ENCODE data around the gene ATP5MC2.
"Not testable (repeated sequence)": the region's sequence is repeated elsewhere in the genome, so short reads cannot be mapped to it uniquely, and the experiment has no call there.

Gene ATP5MC2

GRCh38 chr12:53675701-53676607, at the start of gene ATP5MC2:
Gene ATP5MC2, minus strand, starts transcription at chr12:53676083. Its CDS starts 3,469 bp downstream, at chr12:53672614.
- DNase-seq: peak; percentile 87

GRCh38 chr12:53722450-53723041, 46.7 kb upstream of the ATP5MC2 start:
- no peak for DNase-seq

GRCh38 chr12:53720946-53721345, 45.1 kb upstream of the ATP5MC2 start:
- DNase-seq: no peak

- no peak for DNase-seq
These were observed 43.8 kb upstream of the ATP5MC2 start for GRCh38 chr12:53719649-53720048.

- DNase-seq: not testable (repeated sequence)
These were observed 42.7 kb upstream of the ATP5MC2 start for GRCh38 chr12:53718567-53718966.

- no peak for DNase-seq
These were observed 41.4 kb upstream of the ATP5MC2 start for GRCh38 chr12:53717319-53717718.

DNA sequence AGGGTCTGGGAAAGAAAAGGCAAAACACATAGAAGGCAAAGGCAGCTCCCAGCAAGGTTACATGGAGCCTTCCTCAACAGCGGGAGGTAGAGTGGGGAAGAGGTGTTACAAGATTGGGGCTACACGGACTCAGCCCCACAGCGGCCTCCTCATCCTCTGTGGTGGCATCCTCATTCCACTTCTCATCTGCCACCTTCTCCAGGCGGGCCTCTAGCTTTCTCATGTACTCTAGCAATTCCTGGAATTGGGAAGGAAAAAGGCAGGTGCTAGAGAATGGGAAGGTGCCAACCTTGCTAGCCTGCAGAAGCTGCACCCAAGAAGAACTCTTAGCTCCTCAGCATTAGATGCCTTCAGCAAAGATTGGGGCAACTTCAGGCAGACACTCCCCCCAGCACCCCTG, 38.1 kb upstream of the ATP5MC2 start:
- no peak for DNase-seq

DNA sequence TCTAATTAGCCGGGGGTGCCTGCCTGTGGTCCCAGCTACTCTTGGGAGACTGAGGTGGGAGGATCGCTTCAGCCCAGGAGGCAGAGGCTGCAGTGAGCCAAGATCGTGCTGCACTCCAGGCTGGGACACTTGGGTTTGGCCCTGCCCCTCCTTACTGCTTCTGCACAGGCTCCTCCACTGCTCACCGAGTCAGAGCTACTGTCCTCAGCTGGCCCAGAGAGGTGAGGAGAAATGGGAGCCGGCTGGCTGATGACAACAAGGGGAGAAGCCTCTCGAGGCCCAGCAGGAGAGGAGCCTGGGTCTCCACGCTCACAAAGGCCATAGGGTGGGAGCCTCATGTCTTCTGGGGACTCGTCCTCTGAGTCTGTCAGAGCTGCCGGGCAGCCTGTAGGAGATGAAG, 37.6 kb upstream of the ATP5MC2 start:
- no peak for DNase-seq

DNA sequence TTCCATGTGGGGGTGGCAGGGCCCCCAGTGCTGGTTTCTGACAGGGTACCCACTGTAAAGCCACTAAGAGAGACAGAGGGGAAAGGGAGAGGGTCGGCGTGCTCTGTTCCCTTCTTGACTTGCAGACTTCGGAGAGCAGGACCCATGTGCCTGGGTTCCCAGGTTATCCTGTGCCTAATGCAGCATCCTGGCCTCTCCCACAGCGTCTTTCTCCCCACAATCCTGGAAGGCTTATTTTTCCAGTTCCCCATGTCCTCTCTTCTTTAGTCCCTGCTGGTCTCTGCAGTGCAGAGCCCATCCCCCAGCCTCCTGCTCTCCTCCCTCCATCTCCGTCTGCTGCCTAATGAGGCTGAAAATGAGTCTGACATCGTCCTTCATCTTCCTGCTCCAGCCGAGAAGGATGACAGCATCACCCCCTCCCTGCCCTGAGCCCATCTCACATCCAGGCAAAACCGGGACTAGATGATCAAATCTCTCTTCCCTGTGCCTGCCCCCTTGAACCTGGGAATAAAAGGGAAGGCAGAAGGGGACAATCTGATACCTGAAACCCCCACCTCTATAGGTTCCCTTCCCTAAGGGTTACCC, 36.3 kb upstream of the ATP5MC2 start:
- DNase-seq: no peak

DNA sequence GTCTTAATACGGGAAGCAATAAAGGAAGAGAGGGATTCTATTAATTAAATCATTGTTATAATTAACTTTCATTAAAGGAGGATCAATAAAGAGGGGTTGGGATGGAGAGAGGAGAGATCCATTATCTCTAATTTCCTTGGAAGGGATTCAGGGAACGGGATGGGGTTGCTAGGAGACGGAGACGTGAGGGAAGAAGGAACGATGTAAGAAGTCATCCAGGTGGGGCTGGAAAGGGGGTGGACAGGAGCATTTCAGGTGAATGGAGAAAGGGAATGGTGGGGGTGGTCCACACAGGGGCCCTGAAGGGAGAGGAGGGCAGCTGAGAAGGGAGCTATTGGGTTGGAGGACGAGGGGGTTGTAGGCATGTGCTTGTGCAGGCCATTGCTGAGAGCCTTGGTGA, 34.2 kb upstream of the ATP5MC2 start:
- DNase-seq: no peak

- DNase-seq: no peak
These were observed 33.8 kb upstream of the ATP5MC2 start for GRCh38 chr12:53709671-53710070.

DNA sequence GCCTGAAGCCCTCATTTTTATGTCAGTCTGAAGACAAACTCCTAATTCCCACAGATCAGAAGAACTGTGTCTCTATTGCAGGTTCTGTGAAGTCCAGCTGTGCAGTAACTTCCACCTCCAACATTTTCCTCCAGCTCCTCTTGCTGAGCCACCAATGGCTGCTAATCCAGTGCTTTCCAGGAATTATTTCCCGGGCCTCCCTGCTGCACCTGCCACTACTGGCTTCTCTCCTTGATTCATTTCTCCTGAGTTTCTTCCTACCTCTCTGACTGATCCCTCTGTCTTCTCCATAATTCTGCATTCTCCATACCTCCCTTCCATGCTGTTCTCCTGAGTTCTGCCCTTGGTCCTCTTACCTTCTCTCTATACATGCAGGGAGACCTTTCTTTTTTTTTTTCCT, 30.2 kb upstream of the ATP5MC2 start:
- no peak for DNase-seq

DNA sequence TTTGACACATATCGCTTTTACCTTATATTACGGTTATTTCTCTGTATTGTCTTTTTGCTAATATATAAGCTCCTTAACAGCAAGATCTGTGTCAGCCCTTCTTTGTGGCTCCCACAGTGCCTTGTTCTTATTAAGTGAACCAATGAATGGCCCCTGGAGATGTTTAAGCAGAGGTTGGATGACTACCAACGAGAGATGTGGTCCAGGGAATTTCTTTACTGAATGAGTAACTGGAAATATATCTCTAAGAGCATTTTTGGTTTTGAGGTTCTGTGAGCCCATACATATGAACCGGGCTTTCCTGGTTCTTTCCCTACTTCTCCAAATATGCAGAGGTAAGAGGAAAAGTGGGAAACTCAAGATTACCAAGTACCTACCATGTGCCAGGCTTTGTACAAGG, 27.9 kb upstream of the ATP5MC2 start:
- DNase-seq: no peak

GRCh38 chr12:53701518-53702264, 25.8 kb upstream of the ATP5MC2 start:
- DNase-seq: peak; percentile 39

GRCh38 chr12:53700567-53700966, 24.7 kb upstream of the ATP5MC2 start:
- peak; percentile 43 for DNase-seq

DNA sequence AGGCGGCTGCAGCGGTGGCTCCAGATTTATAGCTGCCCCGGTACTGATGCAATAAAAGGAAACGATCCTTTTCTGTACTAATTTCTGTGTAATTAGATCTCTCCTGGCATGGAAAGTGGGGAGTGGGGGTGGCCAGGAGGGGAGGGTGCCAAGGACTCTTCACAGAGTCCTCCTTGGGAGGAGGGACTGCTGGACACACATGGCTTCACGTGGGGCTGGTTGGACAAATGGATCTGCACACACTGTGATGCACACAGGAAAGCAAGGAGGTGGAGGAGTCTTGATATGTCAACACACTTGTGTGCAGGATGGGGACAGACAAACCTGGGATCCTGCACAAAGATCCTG, 23.8 kb upstream of the ATP5MC2 start:
- DNase-seq: no peak

DNA sequence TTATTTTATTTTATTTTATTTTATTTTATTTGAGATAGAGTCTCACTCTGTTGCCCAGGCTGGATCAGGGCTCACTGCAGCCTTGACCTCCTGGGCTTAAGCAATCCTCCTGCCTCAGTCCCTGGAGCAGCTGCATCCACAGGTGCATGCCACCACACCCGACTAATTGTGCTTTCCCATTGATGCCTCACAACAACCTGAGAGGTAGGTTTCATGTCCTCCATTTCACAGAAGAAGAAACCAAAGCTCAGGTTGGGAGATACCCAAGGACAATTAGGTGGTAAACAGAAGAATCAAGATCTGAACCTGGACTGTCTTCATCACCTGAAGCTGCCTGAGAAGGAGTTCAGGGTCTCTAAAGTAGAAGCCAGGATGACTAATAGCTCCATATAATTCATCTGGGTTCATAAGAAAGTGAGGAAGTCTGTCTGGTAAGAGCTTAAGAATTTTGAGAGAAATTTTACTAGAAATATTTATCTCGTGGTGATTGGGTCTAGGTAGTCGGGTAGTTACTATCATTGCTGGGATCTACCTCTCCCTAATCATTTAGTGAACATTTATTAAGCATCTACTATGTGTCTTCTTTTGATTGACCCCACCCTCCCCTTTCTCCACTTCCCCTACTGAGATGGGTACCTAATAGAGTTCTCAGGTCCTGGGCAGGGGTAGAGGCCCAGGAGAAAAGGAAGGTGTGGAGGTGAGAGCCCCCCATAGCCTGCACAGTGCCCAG, 23.2 kb upstream of the ATP5MC2 start:
- no peak for DNase-seq

- peak; percentile 49 for DNase-seq
These were observed 20.9 kb upstream of the ATP5MC2 start for GRCh38 chr12:53696655-53697331.

GRCh38 chr12:53696285-53696654, 20.4 kb upstream of the ATP5MC2 start:
- DNase-seq: peak; percentile 89

DNA sequence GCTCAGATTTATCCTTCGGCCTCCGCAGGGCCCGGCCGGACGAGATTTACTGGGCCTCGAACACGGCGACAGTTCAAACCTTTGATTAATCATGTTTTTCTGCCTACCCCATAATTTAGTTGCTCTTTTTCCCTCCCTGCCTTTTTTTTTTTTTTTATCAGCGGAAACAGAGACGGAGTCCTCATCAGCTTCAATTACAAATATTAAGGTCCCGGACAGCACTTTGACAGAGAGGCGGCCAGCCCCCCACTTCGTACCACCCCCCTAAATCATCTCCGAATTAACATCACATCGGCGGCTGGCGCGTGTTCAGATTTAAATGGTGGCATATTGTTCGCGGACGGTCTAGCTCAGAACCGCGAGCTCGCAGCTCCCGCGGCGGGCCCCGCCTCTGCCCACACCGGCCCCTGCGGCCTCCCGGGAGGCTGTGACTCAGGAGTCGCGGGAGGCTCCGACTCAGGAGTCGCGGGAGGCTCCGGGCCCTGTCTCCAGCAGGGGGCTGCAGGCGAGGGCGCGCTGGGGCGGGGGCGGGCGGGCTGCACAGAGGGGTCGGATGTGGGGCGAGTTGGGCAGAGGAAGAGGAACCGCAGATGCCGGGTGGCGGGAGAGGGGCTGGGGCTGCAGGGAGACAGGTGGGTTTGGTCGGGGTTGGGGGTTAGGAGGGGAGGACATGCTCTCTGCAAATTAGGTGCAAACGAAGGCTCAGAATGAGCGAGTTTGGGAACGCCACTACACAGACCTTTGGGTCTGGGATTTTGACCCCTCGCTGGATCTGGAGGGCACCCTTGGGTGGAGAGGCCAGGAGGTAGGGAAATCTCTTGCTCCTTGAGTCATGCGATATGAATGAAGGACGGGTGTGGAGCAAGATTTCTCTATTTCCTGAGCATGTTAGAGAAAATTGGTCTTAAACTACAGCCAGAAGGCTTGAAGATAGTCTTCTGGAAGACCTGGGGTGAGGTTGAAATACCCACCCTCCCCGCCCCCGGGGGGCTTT, 19.6 kb upstream of the ATP5MC2 start:
- DNase-seq: no peak

DNA sequence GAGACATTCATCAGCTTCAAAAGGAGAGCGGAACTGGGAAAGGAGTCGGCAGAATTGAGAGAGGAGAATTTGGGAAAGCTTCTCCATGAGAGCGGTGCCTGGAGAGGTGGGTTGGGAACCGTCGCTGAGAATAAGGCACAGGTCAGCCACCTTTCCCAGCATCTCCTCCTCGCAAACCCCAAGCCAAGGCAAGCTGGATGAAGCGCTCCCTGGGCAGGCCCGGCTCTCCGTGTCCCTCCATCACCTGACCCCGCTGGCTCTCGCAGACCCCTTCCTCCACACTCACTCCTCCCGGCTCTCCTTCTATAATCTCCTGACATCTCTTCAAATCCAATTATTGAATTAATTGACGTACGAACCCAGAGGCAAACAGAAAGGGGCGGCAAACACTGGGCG, 18.9 kb upstream of the ATP5MC2 start:
- DNase-seq: no peak
